ENCODE results near the gene GPR180. TPM values are rescaled to one million over a fixed set of nuclear protein-coding genes. Genes with fewer than 3 reads are reported as not detected.

GPR180 gene
- total RNA-seq, 2 donors from 2014 or later: 7.1 to 7.8 TPM

GRCh38 chr13:94640721-94641120, 39.1 kb downstream of the GPR180 start:
- DNase-seq (ENCODE audit: low spot score): no peak
- H3K4me1 Mint-ChIP-seq (ENCODE audit: low read depth in 2 of 2): peaks cover 0 to 3% of the 10 kb centered on the region in 2 donors
- H3K27me3 Mint-ChIP-seq: peaks cover 0 to 2% of the 10 kb centered on the region in 2 donors
- H3K36me3 Mint-ChIP-seq: peaks cover 5% of the 10 kb centered on the region
- no peak overlapping the region for H3K27ac Mint-ChIP-seq
- no peaks in the 10 kb centered on the region for H3K9me3 Mint-ChIP-seq
- no peak overlapping the region for H3K4me3 Mint-ChIP-seq
- no peak for ATAC-seq

DNA sequence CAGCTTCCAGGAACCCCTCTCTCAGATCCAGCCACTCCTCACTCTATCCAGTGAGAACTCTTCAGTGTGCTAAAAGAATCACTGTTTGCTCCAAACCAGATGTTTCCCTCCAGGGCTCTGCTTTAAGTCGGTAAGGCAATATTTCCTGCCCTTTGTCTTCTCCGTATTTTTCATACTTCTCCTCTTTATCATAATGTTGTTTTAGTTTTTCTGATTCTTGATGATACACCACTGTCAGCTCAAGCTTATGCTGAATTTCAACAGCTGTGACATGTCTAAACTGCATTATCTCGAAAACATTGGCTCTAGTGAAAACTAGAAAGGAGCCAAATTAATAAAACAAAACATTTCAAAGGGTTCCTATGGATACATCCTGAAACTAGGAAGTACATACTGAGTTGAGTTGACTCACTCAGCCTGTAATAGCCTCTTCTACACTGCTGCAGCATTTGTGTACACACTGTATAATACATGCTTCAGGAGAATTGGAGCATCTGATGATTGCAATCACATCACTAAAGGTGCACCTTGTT, 39.8 kb downstream of the GPR180 start:
- H3K4me3 Mint-ChIP-seq: no peak overlapping the region
- H3K27ac Mint-ChIP-seq: no peak overlapping the region
- H3K36me3 Mint-ChIP-seq: peaks cover 5% of the 10 kb centered on the region
- ATAC-seq (no peak), DNase-seq (ENCODE audit: low spot score) (no peak)
- no peaks in the 10 kb centered on the region for H3K4me1 Mint-ChIP-seq (ENCODE audit: low read depth in 2 of 2)
- no peaks in the 10 kb centered on the region for H3K9me3 Mint-ChIP-seq
- H3K27me3 Mint-ChIP-seq: peaks cover 0 to 2% of the 10 kb centered on the region in 2 donors

- Mint-ChIP-seq H3K9me3 (no peaks in the 10 kb centered on the region), H3K4me3 (no peak overlapping the region), H3K27ac (no peak overlapping the region), H3K27me3 (peaks cover 0 to 5% of the 10 kb centered on the region in 2 donors), H3K36me3 (no peaks in the 10 kb centered on the region), H3K4me1 (ENCODE audit: low read depth in 2 of 2) (no peaks in the 10 kb centered on the region)
- no peak for ATAC-seq
- DNase-seq (ENCODE audit: low spot score): no peak
Measured at GRCh38 chr13:94646904-94647303, 45.2 kb downstream of the GPR180 start.

DNA sequence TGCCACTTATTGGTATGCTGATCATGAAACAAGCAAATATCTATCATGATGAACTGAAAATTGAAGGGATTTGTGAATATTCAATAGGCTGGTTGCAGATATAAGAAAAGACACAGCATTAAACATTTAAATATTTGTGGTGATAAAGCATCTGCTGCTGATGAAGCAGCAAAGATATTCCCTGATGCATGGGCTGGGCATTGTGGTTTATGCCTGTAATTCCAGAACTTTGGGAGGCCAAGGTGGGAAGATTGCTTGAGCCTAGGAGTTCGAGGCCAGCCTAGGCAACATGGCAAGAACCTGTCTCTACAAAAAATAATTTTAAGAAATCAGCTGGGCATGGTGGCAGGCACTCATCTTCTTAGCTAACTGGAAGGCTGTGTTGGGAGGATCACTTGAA, 54.5 kb downstream of the GPR180 start:
- no peaks in the 10 kb centered on the region for H3K9me3 Mint-ChIP-seq
- ATAC-seq (no peak), DNase-seq (ENCODE audit: low spot score) (no peak)
- H3K4me1 Mint-ChIP-seq (ENCODE audit: low read depth in 2 of 2): peaks cover 0 to 3% of the 10 kb centered on the region in 2 donors
- H3K27me3 Mint-ChIP-seq: peaks cover 20 to 31% of the 10 kb centered on the region in 2 donors
- H3K27ac Mint-ChIP-seq: no peak overlapping the region
- no peaks in the 10 kb centered on the region for H3K36me3 Mint-ChIP-seq
- H3K4me3 Mint-ChIP-seq: no peak overlapping the region

- Mint-ChIP-seq H3K4me1 (ENCODE audit: low read depth in 2 of 2) (peaks cover 0 to 3% of the 10 kb centered on the region in 2 donors), H3K9me3 (no peaks in the 10 kb centered on the region), H3K4me3 (no peak overlapping the region), H3K27me3 (peaks cover 23 to 33% of the 10 kb centered on the region in 2 donors), H3K27ac (no peak overlapping the region), H3K36me3 (no peaks in the 10 kb centered on the region)
- DNase-seq (ENCODE audit: low spot score): no peak
- no peak for ATAC-seq
Measured at GRCh38 chr13:94656766-94657165, 55.1 kb downstream of the GPR180 start.

GRCh38 chr13:94657167-94657566, 55.5 kb downstream of the GPR180 start:
- ATAC-seq (no peak), DNase-seq (ENCODE audit: low spot score) (no peak)
- Mint-ChIP-seq H3K27ac (no peak overlapping the region), H3K36me3 (no peaks in the 10 kb centered on the region), H3K9me3 (no peaks in the 10 kb centered on the region), H3K4me1 (ENCODE audit: low read depth in 2 of 2) (peaks cover 0 to 3% of the 10 kb centered on the region in 2 donors), H3K4me3 (no peak overlapping the region), H3K27me3 (peaks cover 24 to 35% of the 10 kb centered on the region in 2 donors)

DNA sequence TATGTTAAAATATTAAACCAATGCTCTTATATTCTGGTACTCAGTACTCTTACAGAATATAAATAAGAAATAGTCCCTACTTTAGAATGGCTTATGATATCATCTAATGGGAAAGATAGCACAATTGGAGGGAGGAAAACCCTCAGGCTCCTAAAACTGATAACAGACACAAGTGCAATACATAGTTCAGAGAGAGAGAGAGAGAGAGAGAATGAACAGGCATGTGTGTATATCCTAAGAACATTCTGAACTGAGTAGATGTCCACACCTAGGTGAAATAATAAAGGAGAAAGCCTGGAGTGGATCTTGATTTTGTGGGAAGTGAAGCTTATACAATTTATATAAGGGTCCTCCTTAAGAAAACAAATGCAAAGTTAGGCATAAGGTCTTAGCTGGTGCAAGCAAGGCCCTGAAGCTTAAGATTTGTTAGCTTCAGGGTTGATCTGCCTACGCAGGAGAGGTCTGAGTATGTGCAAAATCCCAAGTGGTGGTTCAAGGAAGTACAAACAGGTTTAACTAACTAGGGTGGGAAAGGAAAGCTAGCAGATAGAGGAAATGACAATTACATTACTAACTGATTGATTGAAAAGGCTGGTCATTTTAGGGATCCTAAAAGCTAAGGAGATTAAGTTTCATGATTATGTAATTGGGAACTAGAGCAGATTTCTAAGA, 57.4 kb downstream of the GPR180 start:
- H3K9me3 Mint-ChIP-seq: no peaks in the 10 kb centered on the region
- DNase-seq (ENCODE audit: low spot score): no peak
- no peak for ATAC-seq
- no peak overlapping the region for H3K27ac Mint-ChIP-seq
- peaks cover 0 to 3% of the 10 kb centered on the region in 2 donors for H3K4me1 Mint-ChIP-seq (ENCODE audit: low read depth in 2 of 2)
- no peaks in the 10 kb centered on the region for H3K36me3 Mint-ChIP-seq
- peaks cover 31 to 45% of the 10 kb centered on the region in 2 donors for H3K27me3 Mint-ChIP-seq
- no peak overlapping the region for H3K4me3 Mint-ChIP-seq

- Mint-ChIP-seq H3K36me3 (no peaks in the 10 kb centered on the region), H3K9me3 (no peaks in the 10 kb centered on the region), H3K27ac (no peak overlapping the region), H3K27me3 (peaks cover 28 to 45% of the 10 kb centered on the region in 2 donors), H3K4me1 (ENCODE audit: low read depth in 2 of 2) (peaks cover 0 to 3% of the 10 kb centered on the region in 2 donors), H3K4me3 (no peak overlapping the region)
- DNase-seq (ENCODE audit: low spot score) (no peak), ATAC-seq (no peak)
Measured at GRCh38 chr13:94659598-94659946, 57.9 kb downstream of the GPR180 start.

GRCh38 chr13:94660695-94661326, 59.2 kb downstream of the GPR180 start:
- ATAC-seq: no peak

GRCh38 chr13:94661406-94661805, 59.7 kb downstream of the GPR180 start:
- no peaks in the 10 kb centered on the region for H3K9me3 Mint-ChIP-seq
- no peak for DNase-seq (ENCODE audit: low spot score)
- no peak overlapping the region for H3K27ac Mint-ChIP-seq
- peaks cover 35 to 45% of the 10 kb centered on the region in 2 donors for H3K27me3 Mint-ChIP-seq
- no peaks in the 10 kb centered on the region for H3K36me3 Mint-ChIP-seq
- peaks cover 0 to 3% of the 10 kb centered on the region in 2 donors for H3K4me1 Mint-ChIP-seq (ENCODE audit: low read depth in 2 of 2)
- no peak overlapping the region for H3K4me3 Mint-ChIP-seq
- no peak for ATAC-seq

More at GRCh38 chr13:94660695-94661326, 59.2 kb downstream of the GPR180 start:
- no peaks in the 10 kb centered on the region for H3K36me3 Mint-ChIP-seq
- peaks cover 31 to 45% of the 10 kb centered on the region in 2 donors for H3K27me3 Mint-ChIP-seq
- peaks cover 0 to 3% of the 10 kb centered on the region in 2 donors for H3K4me1 Mint-ChIP-seq (ENCODE audit: low read depth in 2 of 2)
- no peaks in the 10 kb centered on the region for H3K9me3 Mint-ChIP-seq
- H3K4me3 Mint-ChIP-seq: no peak overlapping the region
- no peak overlapping the region for H3K27ac Mint-ChIP-seq
- DNase-seq (ENCODE audit: low spot score): no peak

- DNase-seq (ENCODE audit: low spot score) (no peak), ATAC-seq (no peak)
- Mint-ChIP-seq H3K27ac (no peak overlapping the region), H3K9me3 (no peaks in the 10 kb centered on the region), H3K4me1 (ENCODE audit: low read depth in 2 of 2) (peaks cover 0 to 5% of the 10 kb centered on the region in 2 donors), H3K36me3 (no peaks in the 10 kb centered on the region), H3K4me3 (no peak overlapping the region), H3K27me3 (peaks cover 43 to 45% of the 10 kb centered on the region in 2 donors)
Measured at GRCh38 chr13:94662274-94662945, 60.8 kb downstream of the GPR180 start.

- H3K27ac Mint-ChIP-seq: no peak overlapping the region
- ATAC-seq (no peak), DNase-seq (ENCODE audit: low spot score) (no peak)
- H3K4me3 Mint-ChIP-seq: no peak overlapping the region
- no peaks in the 10 kb centered on the region for H3K9me3 Mint-ChIP-seq
- peaks cover 0 to 8% of the 10 kb centered on the region in 2 donors for H3K4me1 Mint-ChIP-seq (ENCODE audit: low read depth in 2 of 2)
- H3K27me3 Mint-ChIP-seq: peaks cover 31 to 42% of the 10 kb centered on the region in 2 donors
- no peaks in the 10 kb centered on the region for H3K36me3 Mint-ChIP-seq
Measured at GRCh38 chr13:94664889-94665288, 63.2 kb downstream of the GPR180 start.

- no peak for ATAC-seq
- H3K4me3 Mint-ChIP-seq: no peak overlapping the region
- peaks cover 0 to 5% of the 10 kb centered on the region in 2 donors for H3K4me1 Mint-ChIP-seq (ENCODE audit: low read depth in 2 of 2)
- H3K9me3 Mint-ChIP-seq: no peaks in the 10 kb centered on the region
- peaks cover 28 to 38% of the 10 kb centered on the region in 2 donors for H3K27me3 Mint-ChIP-seq
- H3K27ac Mint-ChIP-seq: no peak overlapping the region
- DNase-seq (ENCODE audit: low spot score): no peak
- H3K36me3 Mint-ChIP-seq: no peaks in the 10 kb centered on the region
Measured at GRCh38 chr13:94666065-94666464, 64.4 kb downstream of the GPR180 start.

DNA sequence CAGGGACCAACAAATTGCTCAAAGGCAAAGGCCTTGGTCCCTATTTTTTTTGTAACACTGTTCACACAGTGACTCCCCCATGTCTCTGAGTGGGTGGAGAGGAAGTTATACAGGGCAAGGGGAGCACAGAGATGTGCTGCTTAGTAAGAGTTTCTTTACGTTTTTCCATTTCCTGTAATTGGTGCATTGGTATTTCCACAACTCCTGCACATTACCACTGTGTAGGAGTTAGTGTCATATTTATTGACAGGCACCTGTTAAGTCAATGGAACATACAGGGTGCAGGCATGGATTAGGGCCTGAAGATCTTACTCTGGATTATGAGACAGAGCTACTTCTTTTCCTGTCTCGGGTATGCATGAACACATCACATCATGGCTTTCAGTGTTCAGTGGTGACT, 65.5 kb downstream of the GPR180 start:
- no peak overlapping the region for H3K4me3 Mint-ChIP-seq

More for the DNA sequence above, 65.5 kb downstream of the GPR180 start:
- H3K27ac Mint-ChIP-seq: no peak overlapping the region
- H3K9me3 Mint-ChIP-seq: no peaks in the 10 kb centered on the region
- H3K36me3 Mint-ChIP-seq: no peaks in the 10 kb centered on the region
- no peak for DNase-seq (ENCODE audit: low spot score)
- peaks cover 24 to 36% of the 10 kb centered on the region in 2 donors for H3K27me3 Mint-ChIP-seq
- peaks cover 0 to 5% of the 10 kb centered on the region in 2 donors for H3K4me1 Mint-ChIP-seq (ENCODE audit: low read depth in 2 of 2)
- ATAC-seq: peak; percentile 15 to 27
